ENCODE results near the gene RGPD4. TPM values are rescaled to one million over a fixed set of nuclear protein-coding genes. Genes with fewer than 3 reads are reported as not detected.

The RGPD4 gene
- total RNA-seq, 1 donor from 2014 or later: 0.23 TPM

DNA sequence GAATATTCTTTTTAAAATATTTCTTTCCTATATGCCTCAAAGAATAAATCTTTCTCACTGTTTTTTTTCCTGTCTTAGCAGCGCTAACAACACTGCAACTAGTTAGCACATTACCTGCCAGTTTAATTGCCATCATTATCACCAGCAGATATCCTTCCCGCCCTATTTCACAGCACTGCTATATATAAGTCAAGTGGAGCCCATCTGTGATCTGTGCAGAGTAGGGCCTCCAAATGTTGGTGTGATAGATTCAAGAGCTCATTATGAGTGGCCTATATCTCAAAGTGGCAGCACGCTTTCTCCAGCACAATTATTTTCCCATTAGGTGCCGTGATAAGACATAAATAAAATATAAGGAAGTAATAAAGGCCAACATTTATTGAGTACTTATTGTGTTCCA is 19.8 kb upstream of the RGPD4 start:
- DNase-seq: no peak
- TF ChIP-seq, protein P1, sequence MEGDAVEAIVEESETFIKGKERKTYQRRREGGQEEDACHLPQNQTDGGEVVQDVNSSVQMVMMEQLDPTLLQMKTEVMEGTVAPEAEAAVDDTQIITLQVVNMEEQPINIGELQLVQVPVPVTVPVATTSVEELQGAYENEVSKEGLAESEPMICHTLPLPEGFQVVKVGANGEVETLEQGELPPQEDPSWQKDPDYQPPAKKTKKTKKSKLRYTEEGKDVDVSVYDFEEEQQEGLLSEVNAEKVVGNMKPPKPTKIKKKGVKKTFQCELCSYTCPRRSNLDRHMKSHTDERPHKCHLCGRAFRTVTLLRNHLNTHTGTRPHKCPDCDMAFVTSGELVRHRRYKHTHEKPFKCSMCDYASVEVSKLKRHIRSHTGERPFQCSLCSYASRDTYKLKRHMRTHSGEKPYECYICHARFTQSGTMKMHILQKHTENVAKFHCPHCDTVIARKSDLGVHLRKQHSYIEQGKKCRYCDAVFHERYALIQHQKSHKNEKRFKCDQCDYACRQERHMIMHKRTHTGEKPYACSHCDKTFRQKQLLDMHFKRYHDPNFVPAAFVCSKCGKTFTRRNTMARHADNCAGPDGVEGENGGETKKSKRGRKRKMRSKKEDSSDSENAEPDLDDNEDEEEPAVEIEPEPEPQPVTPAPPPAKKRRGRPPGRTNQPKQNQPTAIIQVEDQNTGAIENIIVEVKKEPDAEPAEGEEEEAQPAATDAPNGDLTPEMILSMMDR (IDR thresholded peaks at IDR 0.05): no peak
- Histone ChIP-seq H3K27me3 (no peaks in the 10 kb centered on the region), H3K4me1 (no peaks in the 10 kb centered on the region), H3K9me3 (no peaks in the 10 kb centered on the region), H3K27ac (no peak overlapping the region), H3K36me3 (no peaks in the 10 kb centered on the region), H3K4me3 (no peak overlapping the region)
- ATAC-seq: no peak
- intact Hi-C loops (cut with DNase I): no loop called here

GRCh38 chr2:107807988-107808387 is 18.7 kb upstream of the RGPD4 start:
- Histone ChIP-seq H3K36me3 (no peaks in the 10 kb centered on the region), H3K9me3 (no peaks in the 10 kb centered on the region), H3K4me1 (no peaks in the 10 kb centered on the region), H3K27me3 (no peaks in the 10 kb centered on the region), H3K4me3 (no peak overlapping the region), H3K27ac (no peak overlapping the region)
- no peak for DNase-seq
- no peak for ATAC-seq
- intact Hi-C loops (cut with DNase I): no loop called here
- TF ChIP-seq, protein P1 (IDR thresholded peaks at IDR 0.05): no peak

DNA sequence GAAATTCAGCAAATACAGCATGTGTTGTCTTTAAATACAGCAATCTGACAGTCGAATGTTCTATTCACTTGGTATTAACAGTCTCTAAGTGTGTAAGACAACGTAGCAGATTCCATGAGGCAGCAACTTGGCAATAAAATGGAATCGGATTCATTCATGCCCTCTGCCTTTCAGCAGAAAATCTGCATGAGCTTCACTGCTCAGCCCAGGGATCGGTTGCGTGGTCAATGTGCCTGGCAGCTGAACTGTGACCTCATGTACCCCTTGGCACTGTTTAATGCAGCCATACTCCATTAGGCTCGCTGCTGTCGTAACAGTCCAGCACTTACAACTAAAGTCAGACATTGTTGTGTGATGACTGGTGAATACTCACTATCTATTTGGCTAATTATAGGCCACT is 17.7 kb upstream of the RGPD4 start:
- no peaks in the 10 kb centered on the region for H3K27me3 ChIP-seq
- no peak overlapping the region for H3K4me3 ChIP-seq
- no peak overlapping the region for H3K27ac ChIP-seq
- no peaks in the 10 kb centered on the region for H3K4me1 ChIP-seq
- H3K36me3 ChIP-seq: no peaks in the 10 kb centered on the region
- no peaks in the 10 kb centered on the region for H3K9me3 ChIP-seq
- intact Hi-C loops (cut with DNase I): no loop called here
- ATAC-seq: peak; percentile 48
- DNase-seq: no peak
- TF ChIP-seq, protein P1 (IDR thresholded peaks at IDR 0.05): no peak

- no peaks in the 10 kb centered on the region for H3K36me3 ChIP-seq
- no peaks in the 10 kb centered on the region for H3K27me3 ChIP-seq
- H3K4me3 ChIP-seq: no peak overlapping the region
- intact Hi-C loops (cut with DNase I): no loop called here
- peak; percentile 60 for ATAC-seq
- H3K4me1 ChIP-seq: no peaks in the 10 kb centered on the region
- TF ChIP-seq, protein P1 (IDR thresholded peaks at IDR 0.05): no peak
- DNase-seq: no peak
- no peaks in the 10 kb centered on the region for H3K9me3 ChIP-seq
- H3K27ac ChIP-seq: no peak overlapping the region
Observed at GRCh38 chr2:107809835-107810234, 16.9 kb upstream of the RGPD4 start.

DNA sequence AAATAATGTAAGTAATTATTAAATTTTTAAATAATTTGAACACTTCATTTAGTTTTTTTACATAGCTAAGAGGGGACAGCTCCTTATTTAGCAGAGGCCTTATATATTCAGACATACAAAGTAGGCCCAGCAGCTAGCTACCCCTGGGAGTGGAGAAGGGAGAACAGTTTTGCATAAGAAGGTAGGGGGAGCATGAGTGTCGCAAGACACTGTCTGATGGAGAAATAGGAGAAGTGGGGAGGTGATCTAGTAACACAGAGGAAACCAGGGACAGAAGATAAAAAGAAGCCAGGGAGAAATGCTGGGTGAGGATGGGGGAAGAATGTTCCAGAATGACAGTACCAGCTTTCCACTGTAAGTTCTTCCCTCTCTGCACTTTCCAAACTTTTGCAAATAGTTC is 16.0 kb upstream of the RGPD4 start:
- no peaks in the 10 kb centered on the region for H3K9me3 ChIP-seq
- no peak overlapping the region for H3K27ac ChIP-seq
- no peak overlapping the region for H3K4me3 ChIP-seq
- no peaks in the 10 kb centered on the region for H3K36me3 ChIP-seq
- intact Hi-C loops (cut with DNase I): no loop called here
- no peak for DNase-seq
- H3K27me3 ChIP-seq: no peaks in the 10 kb centered on the region
- TF ChIP-seq, protein P1 (IDR thresholded peaks at IDR 0.05): no peak
- H3K4me1 ChIP-seq: no peaks in the 10 kb centered on the region
- no peak for ATAC-seq

GRCh38 chr2:107811411-107811810 is 15.3 kb upstream of the RGPD4 start:
- H3K9me3 ChIP-seq: no peaks in the 10 kb centered on the region
- TF ChIP-seq, protein P1 (IDR thresholded peaks at IDR 0.05): no peak
- no peaks in the 10 kb centered on the region for H3K4me1 ChIP-seq
- no peak for DNase-seq
- no peak overlapping the region for H3K4me3 ChIP-seq
- H3K27ac ChIP-seq: no peak overlapping the region
- ATAC-seq: no peak
- no peaks in the 10 kb centered on the region for H3K27me3 ChIP-seq
- no peaks in the 10 kb centered on the region for H3K36me3 ChIP-seq
- intact Hi-C loops (cut with DNase I): no loop called here

Data from upper lobe of right lung (tissue), 1 donor.